Measurements from ENCODE around the gene PRM2. TPM values are rescaled to one million over a fixed set of nuclear protein-coding genes. Genes with fewer than 3 reads are reported as not detected.

PRM2 gene
- total and polyA plus RNA-seq, 2 of the 8 experiments (the other 6 are each of a cell fraction or from before 2014, with no cell fraction given) = not detected

- 0 out of 2 replicates have a peak overlapping the region, but pooled peaks have one; percentile 52 for H2BK5ac ChIP-seq (ENCODE audit: low read depth, low read length)
- CTCF ChIA-PET (ENCODE audit: partially characterized antibody) = interaction anchor here (0.6 to 2.0 kb wide), 4 partner anchors 15 to 47 kb away, joined by 3 to 4 read pairs (median 3); no protein-coding TSS in a partner anchor
- peaks cover 0 to 9% (median 2%) of the 10 kb centered on the region in 4 experiments; a peak in 3 of 7 replicates for H3K4me1 ChIP-seq (replicated peaks in 1 of 4; ENCODE audit: control insufficient read depth in 3 of 4, insufficient read depth in 4 of 4, low read length in 3 of 4)
- H2AFZ ChIP-seq (ENCODE audit: low read length) = no peak overlapping the region
- H2BK15ac ChIP-seq (ENCODE audit: low read length) = 0 out of 2 replicates have a peak overlapping the region, but pooled peaks have one; percentile 46
- no peaks in the 10 kb centered on the region for H3K23me2 ChIP-seq (ENCODE audit: low read depth, low read length)
- POLR2A ChIA-PET (ENCODE audit: partially characterized antibody) = interaction anchor here (0.6 to 3.6 kb wide), 2 partner anchors 19 to 165 kb away, joined by 3 to 15 read pairs; partner anchors contain the start of gene SOCS1
- no peaks in the 10 kb centered on the region for H4K20me1 ChIP-seq (replicated peaks in 1 of 2; ENCODE audit: control insufficient read depth in 1 of 2, insufficient read depth in 2 of 2, low read length in 2 of 2)
- H3K4me3 ChIP-seq (ENCODE audit: extremely low read depth in 1 of 4, insufficient read depth in 2 of 4, low read depth in 3 of 4, low read length in 4 of 4) = no peak overlapping the region
- no peak overlapping the region; the same call in 1 of the 2 replicates for H4K8ac ChIP-seq (ENCODE audit: extremely low read depth, insufficient read depth, low read length)
- no peak overlapping the region for H3K9ac ChIP-seq (replicated peaks in 1 of 4; ENCODE audit: extremely low read depth in 1 of 4, low read depth in 3 of 4, low read length in 3 of 4)
- no peak for DNase-seq (ENCODE audit: low read depth in 1 of 2, low spot score in 2 of 2)
- no peak overlapping the region for H4K91ac ChIP-seq (replicated peaks; ENCODE audit: insufficient read length, low read length)
- no peak overlapping the region for H2BK120ac ChIP-seq (replicated peaks; ENCODE audit: low read depth, low read length)
- H3K27ac ChIP-seq (ENCODE audit: low read depth, low read length) = no peak overlapping the region
- H2BK12ac ChIP-seq (ENCODE audit: low read depth, low read length) = no peak overlapping the region
- 80% methylated on average over 9 of the region's 10 CpGs; no CpG with 5 or more reads in 1 of the 2 experiments for WGBS, 2 experiments (ENCODE audit: extremely low coverage in 1 of 2, insufficient coverage in 1 of 2, insufficient read length in 1 of 2, insufficient replicate concordance in 2 of 2, low coverage in 1 of 2, low lambda C conversion rate in 2 of 2, missing lambda C conversion rate in 1 of 2)
- H3K14ac ChIP-seq (ENCODE audit: insufficient read length) = no peak overlapping the region
- FAIRE-seq = no peak
- H3K36me3 ChIP-seq (ENCODE audit: control insufficient read depth in 2 of 4, insufficient read depth in 4 of 4, low read length in 3 of 4) = no peaks in the 10 kb centered on the region
- H3K4ac ChIP-seq (replicated peaks; ENCODE audit: insufficient read length, low read depth, low read length) = no peak overlapping the region
- H2BK20ac ChIP-seq (ENCODE audit: low read length) = no peak overlapping the region
- H3K4me2 ChIP-seq (ENCODE audit: insufficient read depth in 1 of 2, low read depth in 2 of 2, low read length in 2 of 2) = no peak overlapping the region
- no peak overlapping the region for H3K56ac ChIP-seq (replicated peaks; ENCODE audit: insufficient read length, low read depth, low read length)
- H3K18ac ChIP-seq (ENCODE audit: extremely low read depth, low read length) = no peak overlapping the region
- no peak overlapping the region for H4K5ac ChIP-seq (ENCODE audit: insufficient read length, low read depth, low read length)
- H3K79me2 ChIP-seq (ENCODE audit: control insufficient read depth in 1 of 2, insufficient read depth in 2 of 2, low read length in 2 of 2) = no peaks in the 10 kb centered on the region
- H3K23ac ChIP-seq (ENCODE audit: insufficient read length) = no peak overlapping the region
- H3K79me1 ChIP-seq (ENCODE audit: low read depth, low read length) = no peaks in the 10 kb centered on the region
- H2AK5ac ChIP-seq (ENCODE audit: low read depth, low read length) = no peak overlapping the region
- no peaks in the 10 kb centered on the region for H3K27me3 ChIP-seq (replicated peaks in 1 of 4; ENCODE audit: control insufficient read depth in 3 of 4, extremely low read depth in 1 of 4, insufficient read depth in 3 of 4, low read length in 3 of 4)
- 0 out of 4 replicates have a peak, but pooled peaks cover 0 to 3% of the 10 kb centered on the region in 2 experiments for H3K9me3 ChIP-seq (ENCODE audit: insufficient read depth in 2 of 2, low read depth in 1 of 2, low read length in 1 of 2)
- TF ChIP-seq ASH2L (IDR thresholded peaks at IDR 0.05; ENCODE audit: low read length) (no peak), E2F6 (IDR thresholded peaks at IDR 0.05) (no peak), SP1 (IDR thresholded peaks at IDR 0.05; ENCODE audit: low read depth, low read length) (no peak), FOSL1 (IDR thresholded peaks at IDR 0.05; ENCODE audit: insufficient read depth, low read depth, low read length) (no peak), HDAC2 (IDR thresholded peaks at IDR 0.05; ENCODE audit: borderline replicate concordance in 1 of 2, low read depth in 2 of 2, low read length in 2 of 2) (no peak), SRF (IDR thresholded peaks at IDR 0.05; ENCODE audit: low read depth, low read length) (no peak), BCL11A (IDR thresholded peaks at IDR 0.05; ENCODE audit: low read depth in 2 of 2, low read length in 2 of 2) (no peak), JUND (IDR thresholded peaks at IDR 0.05; ENCODE audit: low read length) (no peak), GABPA (IDR thresholded peaks at IDR 0.05; ENCODE audit: borderline replicate concordance, insufficient read depth, low read length) (no peak), POLR2AphosphoS5 (IDR thresholded peaks at IDR 0.05; ENCODE audit: low read depth, low read length) (no peak), CHD1 (IDR thresholded peaks at IDR 0.05; ENCODE audit: low read depth, low read length) (no peak), JUN (IDR thresholded peaks at IDR 0.05; ENCODE audit: low read depth, low read length) (no peak)
Measured at GRCh38 chr16:11236461-11237254, 39.6 kb downstream of the PRM2 start.

All from H1 (cell line).